NK-92 (cell line): Measurements from ENCODE around the gene GNG13.
"Not testable (repeated sequence)": the region's sequence is repeated elsewhere in the genome, so short reads cannot be mapped to it uniquely, and the experiment has no call there.

Source experiments
- DNase-seq: peaks from one replicate; lab custom pipeline; 2025; ENCODE audit not compliant: unreplicated experiment; lab: John Stamatoyannopoulos, UW

The GNG13 gene

GRCh38 chr16:832652-833336, 32.3 kb upstream of the GNG13 start:
- DNase-seq = no peak

DNA sequence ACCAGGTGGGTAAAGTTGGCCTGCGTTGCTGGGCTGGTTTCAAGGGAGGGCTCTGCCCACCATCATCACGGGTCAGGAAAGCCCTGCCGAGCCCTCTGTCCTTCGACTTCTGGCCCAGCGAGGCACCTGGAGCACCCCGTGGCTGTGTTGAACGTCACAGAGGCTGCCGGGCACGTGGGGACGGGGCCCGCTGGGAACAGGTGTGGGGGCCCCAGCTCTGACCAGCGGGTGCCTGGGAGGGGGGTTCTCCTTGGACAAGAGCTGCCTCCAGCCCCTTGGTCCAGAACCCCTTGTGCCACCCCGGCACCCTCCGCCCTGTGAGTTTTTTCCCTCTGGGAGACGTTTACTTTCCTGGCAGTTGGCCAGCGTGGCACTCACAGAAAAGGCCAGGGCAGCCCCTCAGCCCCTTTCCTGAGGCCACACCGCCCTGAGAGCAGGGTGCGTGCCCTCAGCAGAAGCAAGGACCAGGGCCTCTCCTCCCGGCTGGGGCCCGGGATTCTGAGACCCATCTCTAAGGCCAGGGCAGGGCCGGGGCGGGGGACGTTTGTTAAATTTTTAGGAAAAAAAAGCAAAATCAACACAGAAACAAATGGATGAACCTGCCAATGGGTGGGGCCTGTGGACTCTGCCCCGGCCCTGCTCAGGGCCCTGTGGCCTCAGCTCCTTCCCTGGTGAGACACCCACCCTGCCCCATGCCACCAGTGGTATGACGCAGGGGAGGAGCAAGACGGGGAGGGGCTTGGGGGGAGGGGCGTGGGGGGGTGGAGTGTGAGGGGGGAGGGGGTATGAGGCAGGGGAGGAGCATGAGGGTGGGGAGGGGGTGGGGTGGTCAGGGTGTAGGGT, 31.3 kb upstream of the GNG13 start:
- no peak for DNase-seq

DNA sequence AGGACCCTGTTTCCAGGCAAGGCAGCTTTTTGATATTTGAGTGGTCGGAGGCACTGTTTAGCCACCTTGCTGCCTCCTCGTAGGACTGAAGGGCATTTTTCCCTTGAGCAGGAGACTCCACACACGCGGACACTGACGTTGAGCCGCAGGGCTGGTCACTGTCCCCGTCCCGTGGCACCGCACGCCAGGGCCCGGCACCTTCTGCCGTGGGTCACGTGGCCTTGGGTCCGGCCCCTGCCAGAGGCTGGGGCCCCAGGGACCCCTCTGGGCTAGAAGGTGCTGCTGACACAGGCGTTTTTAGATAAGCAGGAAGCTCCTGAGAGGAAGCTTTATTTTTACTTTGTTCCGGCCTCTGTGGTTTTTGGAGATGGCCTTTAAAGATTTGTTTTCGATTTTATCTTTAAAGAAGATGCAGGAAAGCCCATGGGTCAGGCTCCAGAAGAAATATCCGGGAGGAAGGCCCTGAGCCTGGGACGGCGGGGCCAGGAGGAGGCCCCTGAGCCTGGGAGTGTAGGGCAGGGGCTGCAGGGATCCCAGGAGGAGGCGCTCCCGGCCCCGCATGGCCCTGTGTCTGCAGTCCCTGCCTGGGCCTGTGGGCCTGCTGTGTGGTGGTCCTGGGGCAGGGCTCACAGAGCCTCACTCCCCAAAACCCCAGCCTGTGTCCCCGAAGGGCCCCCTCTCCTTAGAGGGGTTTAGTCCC, 30.5 kb upstream of the GNG13 start:
- DNase-seq = no peak

GRCh38 chr16:830107-830870, 29.8 kb upstream of the GNG13 start:
- DNase-seq = no peak

DNA sequence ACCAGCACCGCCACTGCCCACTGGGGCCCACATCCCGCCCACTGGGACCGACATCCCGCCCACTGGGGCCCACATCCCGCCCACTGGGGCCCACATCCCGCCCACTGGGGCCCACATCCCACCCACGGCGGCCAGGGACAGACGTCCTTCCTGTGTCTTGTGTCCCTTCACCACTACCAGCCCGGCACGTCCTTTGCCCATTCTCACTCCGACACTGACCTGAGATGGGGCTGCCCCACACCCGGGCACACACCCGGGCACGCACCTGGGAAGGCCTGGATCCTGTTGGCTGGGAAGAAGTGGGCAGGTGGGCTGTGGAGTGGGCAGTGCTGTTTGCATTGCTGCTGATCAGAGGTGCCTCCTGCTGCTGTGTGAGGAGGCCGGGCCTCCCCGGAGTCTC, 28.4 kb upstream of the GNG13 start:
- DNase-seq = no peak

GRCh38 chr16:827513-827912, 27.0 kb upstream of the GNG13 start:
- no peak for DNase-seq

DNA sequence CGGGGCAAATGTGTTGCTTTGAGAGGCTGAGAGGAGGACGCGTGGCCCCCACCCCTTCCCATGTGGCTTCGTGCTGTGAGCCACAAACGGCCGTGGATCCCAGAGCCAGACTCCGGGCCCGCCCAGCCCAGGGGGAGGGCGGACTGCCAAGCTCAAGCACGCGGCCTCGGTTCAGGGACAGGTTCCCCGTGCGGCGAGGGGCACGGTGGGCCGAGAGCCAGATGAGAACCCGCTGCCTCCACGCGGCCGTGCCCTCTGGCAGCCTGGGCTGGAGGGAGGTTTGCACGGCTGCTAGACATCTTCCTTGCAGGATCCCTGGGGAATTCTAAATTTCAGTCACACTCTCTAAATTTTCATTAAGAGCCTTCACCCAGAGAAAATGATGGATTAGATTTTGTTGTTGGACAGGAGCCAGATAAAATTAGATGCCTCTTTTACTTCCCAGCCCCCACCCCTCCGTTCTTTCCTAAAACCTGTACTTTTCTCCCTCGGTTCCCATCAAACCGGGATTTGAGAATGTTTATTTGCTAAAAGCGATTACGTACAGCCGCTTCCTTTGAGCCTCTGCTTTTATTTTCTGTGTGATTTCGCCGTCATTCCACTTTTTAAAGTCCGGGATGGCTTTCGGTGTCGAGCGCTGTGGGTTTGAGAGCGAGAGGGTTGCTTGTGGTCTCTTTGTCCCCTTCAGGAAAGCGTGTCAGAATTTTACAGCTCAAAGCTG, 25.0 kb upstream of the GNG13 start:
- DNase-seq = no peak

DNA sequence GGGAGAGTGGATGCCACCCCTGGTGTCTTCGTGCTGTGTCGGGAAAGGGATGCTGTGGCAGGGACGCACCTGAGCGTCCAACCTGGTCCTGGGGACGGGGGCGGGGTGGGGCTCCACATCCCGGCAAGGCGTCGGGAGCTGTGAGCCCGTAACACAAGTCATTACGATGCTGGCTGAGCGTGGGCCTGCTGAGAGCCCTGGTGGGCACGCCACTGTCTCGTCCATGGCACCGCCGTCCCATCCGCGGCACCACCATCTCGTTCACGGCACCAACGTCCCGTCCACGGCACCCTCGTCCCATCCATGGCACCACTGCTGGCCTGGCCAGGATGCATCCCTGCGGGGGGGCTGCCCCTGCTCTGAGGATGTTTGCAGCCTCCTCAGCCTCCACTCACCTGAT, 24.1 kb upstream of the GNG13 start:
- DNase-seq = no peak

DNA sequence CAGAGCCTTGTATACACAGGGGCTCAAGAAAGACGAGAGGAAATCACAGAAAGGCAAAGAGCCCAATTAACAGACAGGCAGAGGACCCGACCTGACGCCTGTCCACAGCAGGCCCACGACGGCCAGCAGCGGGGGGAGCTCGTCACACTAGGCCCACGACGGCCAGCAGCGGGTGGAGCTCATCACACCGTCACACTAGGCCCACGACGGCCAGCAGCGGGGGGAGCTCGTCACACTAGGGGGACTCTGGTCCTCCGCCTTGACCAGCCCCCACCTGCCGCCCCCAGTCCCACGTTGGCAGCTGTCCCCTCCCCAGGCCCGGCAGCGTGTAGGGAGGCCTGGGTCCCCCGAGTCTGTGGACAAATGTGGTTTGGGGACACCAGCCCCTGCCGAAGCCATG, 23.7 kb upstream of the GNG13 start:
- DNase-seq = no peak

- no peak for DNase-seq
Measured at GRCh38 chr16:822909-823297, 22.4 kb upstream of the GNG13 start.

- no peak for DNase-seq
Measured at GRCh38 chr16:822174-822908, 21.8 kb upstream of the GNG13 start.

- DNase-seq = no peak
Measured at GRCh38 chr16:821751-822150, 21.2 kb upstream of the GNG13 start.

- DNase-seq = no peak
Measured at GRCh38 chr16:820748-821147, 20.2 kb upstream of the GNG13 start.

- not testable (repeated sequence) for DNase-seq
Measured at GRCh38 chr16:820044-820408, 19.5 kb upstream of the GNG13 start.

DNA sequence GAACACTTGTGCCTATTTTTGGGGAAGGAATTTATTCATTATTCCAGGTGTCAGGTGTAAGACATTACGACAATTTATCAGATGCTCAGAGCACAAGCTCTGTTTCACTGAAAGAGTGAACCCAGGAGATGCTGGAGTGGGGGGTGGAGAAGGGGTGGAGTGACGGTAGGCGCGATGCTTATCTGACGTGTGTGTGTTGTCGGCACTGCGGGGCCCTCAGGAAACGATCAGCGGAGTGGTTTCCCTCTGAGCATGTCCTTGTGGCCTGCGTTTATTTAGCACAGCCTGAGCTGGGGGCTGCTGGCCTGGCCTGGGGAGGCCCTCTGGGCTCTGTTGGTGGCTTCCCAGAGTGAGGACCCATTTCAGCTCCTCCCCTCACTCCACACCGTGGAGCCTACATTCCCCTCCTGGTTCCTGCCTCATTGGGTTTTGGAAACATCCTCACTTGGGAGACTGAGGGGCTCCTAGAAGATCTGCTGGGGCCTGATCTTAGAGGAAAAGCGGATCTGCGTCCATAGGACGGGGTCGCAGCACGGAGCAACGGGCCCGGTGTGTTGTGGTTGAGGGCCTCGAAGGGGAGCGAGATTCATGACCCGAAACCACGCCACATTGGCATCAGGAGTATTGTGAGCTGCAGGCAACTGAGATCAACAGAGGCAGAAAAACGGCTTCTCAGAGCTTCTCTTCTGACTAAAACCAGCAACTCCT, 19.0 kb upstream of the GNG13 start:
- no peak for DNase-seq

- DNase-seq = no peak
Measured at GRCh38 chr16:818592-818991, 18.1 kb upstream of the GNG13 start.

GRCh38 chr16:818132-818531, 17.6 kb upstream of the GNG13 start:
- no peak for DNase-seq

DNA sequence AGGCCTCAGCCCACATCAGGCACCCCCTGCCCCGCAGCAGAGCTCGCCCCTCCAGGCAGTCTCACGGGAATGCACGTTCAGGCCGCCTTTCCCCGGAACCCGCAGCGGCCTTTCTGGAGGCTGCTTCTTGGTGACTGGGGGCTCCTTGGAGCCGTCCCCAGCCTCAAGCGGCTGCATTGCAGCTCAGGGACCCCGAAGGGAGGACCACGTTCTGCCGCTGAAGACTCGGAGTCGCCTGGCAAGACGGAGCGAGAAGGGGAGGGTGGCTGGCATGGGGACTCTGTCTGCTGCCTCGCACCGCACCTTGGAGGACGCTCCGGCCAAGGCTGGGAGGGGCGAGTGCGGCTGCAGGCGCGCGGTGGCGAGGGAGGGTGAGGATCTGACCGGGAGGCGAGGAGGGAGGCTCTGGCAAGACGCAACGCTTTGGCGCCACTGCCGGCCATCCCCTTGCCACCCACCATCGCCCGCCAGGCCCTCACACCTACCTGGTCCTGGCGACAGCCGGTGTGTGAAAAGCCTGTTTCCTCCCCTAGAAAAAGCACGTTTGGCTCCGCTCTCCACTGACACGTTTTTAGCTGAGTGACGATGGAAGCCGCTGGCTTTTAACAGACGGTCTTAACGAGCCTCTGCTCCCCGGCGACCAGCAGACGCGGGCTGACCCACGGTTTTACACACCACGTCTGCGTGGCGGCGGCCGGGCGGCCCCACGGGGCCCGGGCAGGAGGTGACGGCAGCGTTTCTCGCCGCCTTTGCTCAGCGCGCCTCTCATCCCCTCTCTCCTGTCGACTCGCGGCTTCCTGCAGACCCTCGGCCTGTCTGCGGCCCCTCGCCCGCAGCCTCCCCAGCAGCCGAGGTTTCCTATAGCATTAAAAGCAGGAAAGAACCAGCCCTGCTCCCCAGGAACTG, 16.7 kb upstream of the GNG13 start:
- DNase-seq = no peak
